ENCODE data around the gene MESP2. TPM values are rescaled to one million over a fixed set of nuclear protein-coding genes. Genes with fewer than 3 reads are reported as not detected.
A peak's percentile ranks its signal among the peaks of the same experiment; 100 is the strongest.

Gene MESP2
- total RNA-seq, 2 donors from 2014 or later: 0.32 to 0.38 TPM

DNA sequence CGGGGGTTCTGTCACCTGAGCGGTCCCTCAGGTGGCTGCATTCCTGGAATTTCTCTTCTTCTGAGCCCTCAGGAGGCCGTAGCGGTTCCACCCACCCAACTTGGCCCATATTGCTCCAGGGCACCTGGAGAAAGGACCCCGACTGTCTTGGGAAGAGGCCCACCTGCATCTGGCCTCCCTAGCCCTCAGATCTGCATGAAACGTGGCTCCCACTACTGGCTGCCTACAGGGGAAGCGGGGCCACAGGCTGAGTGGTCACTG is 48.4 kb downstream of the MESP2 start:
- intact Hi-C loops (cut with DNase I): no loop called here
- DNase-seq (ENCODE audit: low spot score): no peak

DNA sequence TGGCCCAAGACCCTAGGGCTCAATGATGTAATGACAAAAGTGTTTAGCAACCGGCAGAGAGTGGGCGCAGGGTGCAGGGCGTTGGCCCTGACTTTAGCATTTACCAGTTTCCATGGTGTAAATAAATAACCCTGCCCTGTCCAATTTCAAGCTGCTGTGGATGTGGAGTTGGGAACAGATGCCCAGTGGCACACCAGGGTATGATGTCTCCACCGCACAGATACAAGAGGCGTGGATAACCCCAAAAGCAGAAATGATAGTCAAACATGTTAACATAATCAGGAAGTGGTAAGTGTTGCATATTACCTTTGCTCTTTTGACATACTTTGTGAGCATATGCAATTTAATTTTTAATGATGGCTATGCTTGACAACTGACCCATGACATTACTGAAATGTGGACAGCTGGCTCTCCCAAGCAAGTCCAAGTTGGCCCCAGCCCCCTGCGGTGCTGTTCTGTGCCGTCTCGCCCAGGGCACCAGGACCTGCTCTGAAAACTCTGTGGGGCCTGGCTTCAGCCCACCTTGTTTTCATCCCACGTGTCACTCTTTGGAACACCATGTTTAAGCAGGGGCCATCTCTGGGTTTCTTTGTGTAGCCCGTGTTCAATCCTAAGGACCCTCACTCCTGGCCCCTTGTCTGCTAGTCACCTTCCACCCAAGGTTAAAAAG is 49.3 kb downstream of the MESP2 start:
- intact Hi-C loops (cut with DNase I): no loop called here

DNA sequence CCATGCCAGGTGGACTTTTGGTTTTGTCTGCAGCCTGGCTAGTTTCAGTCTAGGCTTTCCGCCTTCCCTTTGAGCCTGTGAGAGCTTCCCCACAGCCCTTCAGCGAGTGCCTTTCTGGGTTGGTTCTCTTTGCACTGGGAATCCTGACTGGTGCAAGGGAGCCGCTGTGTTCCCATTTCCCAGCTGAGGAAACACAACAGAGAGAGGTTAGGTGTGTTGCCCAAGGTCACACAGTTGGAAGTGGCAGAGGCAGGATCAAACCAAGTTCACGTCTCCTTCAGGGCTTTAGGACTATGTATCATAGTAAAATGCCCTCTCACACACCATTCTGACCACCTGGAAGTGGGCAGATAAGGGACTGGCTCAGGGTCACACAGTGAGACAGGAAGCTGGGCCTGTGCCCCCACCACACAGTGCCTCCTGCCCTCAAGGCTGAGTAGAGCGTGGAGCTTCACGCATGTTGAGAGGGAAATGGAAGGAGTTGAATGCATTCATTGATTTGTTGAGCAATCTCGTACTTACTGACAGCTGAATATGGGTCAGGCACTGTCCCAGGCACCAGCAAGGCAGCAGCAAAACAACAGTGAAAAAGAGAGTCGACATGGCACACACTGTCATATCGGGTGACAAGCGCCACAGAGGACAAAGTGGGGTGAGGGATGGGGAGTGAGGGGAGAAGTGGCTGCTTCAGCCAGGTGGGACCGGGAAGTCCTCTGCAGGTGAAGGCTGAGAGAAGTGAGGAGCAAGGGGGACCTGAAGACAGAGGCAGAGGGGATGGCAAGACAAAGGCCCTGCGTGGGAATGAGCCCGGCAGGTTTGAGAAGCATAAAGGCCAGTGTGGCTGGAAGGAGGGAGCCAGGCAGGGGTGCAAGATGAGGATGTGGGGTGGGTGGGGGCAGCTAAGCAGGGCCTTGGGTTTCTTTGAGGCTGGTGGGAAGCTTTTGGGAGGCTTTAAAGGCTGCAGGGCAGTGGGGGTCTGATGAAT is 50.8 kb downstream of the MESP2 start:
- DNase-seq (ENCODE audit: low spot score): no peak
- intact Hi-C loops (cut with DNase I): no loop called here

More for the DNA sequence above, 49.3 kb downstream of the MESP2 start:
- DNase-seq (ENCODE audit: low spot score): peak; percentile 55

GRCh38 chr15:89827829-89828228 is 51.7 kb downstream of the MESP2 start:
- no peak for DNase-seq (ENCODE audit: low spot score)
- intact Hi-C loops (cut with DNase I): no loop called here

Other genes starting within 250 kb of the MESP2 start
- under 1 TPM; 0.09 to 0.10 TPM for gene TICRR, start 200.9 kb upstream of the MESP2 start, total RNA-seq
- 10 to 100 TPM; 13.0 to 15.3 TPM for gene KIF7, start 120.9 kb upstream of the MESP2 start, total RNA-seq
- gene PLIN1, start 97.0 kb upstream of the MESP2 start, total RNA-seq: 1 to 10 TPM; 3.8 to 4.6 TPM
- gene PEX11A, start 85.6 kb upstream of the MESP2 start, total RNA-seq: 1 to 10 TPM; 4.9 to 7.1 TPM
- gene WDR93, start 85.5 kb upstream of the MESP2 start, total RNA-seq: not detected
- gene MESP1, start 25.1 kb upstream of the MESP2 start, total RNA-seq: under 1 TPM; 0.52 to 0.69 TPM
- 10 to 100 TPM; 22.2 to 73.8 TPM for gene ANPEP, start 38.5 kb downstream of the MESP2 start, total RNA-seq
- gene AP3S2, start 117.7 kb downstream of the MESP2 start, total RNA-seq: 10 to 100 TPM; 28.7 to 31.5 TPM
- gene ARPIN, start 136.6 kb downstream of the MESP2 start, total RNA-seq: 10 to 100 TPM; 17.5 to 24.7 TPM
- 10 to 100 TPM; 11.6 to 13.3 TPM for gene ZNF710, start 225.0 kb downstream of the MESP2 start, total RNA-seq

Data from posterior vena cava (tissue), 2 donors.